Stimulated activated CD4-positive, alpha-beta T cell treated with anti-CD3 and anti-CD28 coated beads, Interleukin-1b, Interleukin-23, amount 100 ng/mL, for 4 hours (primary cell): ENCODE measurements around the gene MAST3.

Source experiments
- DNase-seq, 2 donors: peaks; one replicate each; pipeline ENCODE4 v3.0.0-alpha.2; 2020; ENCODE audit warnings: low read depth in 2 of 2

The MAST3 gene

DNA sequence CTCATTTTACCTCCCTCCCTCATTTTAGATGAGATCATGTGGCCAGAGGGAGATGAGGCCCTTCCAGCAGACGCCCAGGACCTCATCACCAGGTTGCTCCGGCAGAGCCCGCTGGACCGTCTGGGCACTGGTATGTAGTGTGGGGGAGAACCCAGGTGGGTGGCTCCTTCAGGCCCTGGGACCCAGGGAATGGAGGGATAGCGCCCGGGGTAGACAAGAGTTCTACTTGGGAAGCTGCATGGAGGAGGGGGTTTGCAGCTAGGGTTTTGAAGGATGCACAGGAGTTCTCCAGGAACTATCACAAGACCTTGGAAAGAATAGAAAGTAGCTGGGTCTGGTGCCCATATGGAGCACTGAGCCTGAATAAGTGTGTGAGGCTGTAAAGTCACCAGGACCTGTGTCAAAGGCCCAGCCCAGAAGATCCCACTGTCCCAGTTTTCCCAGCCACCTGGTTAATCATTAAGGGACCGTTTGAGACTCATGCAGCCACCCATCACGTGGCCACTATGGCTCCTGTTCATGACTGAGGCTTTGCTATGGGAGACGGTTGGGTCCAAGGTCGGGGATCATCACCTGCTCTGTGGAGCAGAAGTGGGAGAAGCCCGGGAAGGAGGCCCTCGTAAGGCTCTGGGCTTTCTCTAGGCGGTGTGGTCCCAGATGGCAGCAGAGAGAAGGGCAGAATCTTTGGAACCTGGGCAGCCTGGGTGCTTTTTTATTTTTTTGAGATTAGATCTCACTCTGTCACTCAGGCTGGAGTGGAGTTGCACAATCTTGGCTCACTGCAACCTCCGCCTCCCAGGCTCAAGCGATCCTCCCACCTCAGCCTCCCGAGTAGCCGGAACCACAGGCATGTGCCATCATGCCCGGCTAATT is 38.4 kb downstream of the MAST3 start:
- DNase-seq: no peak

- no peak for DNase-seq
Observed at GRCh38 chr19:18137242-18137641, 39.7 kb downstream of the MAST3 start.

GRCh38 chr19:18137657-18138339 is 40.2 kb downstream of the MAST3 start:
- DNase-seq: no peak

- DNase-seq: no peak
Observed at GRCh38 chr19:18140473-18140872, 42.9 kb downstream of the MAST3 start.

GRCh38 chr19:18141031-18141430 is 43.5 kb downstream of the MAST3 start:
- DNase-seq: no peak

DNA sequence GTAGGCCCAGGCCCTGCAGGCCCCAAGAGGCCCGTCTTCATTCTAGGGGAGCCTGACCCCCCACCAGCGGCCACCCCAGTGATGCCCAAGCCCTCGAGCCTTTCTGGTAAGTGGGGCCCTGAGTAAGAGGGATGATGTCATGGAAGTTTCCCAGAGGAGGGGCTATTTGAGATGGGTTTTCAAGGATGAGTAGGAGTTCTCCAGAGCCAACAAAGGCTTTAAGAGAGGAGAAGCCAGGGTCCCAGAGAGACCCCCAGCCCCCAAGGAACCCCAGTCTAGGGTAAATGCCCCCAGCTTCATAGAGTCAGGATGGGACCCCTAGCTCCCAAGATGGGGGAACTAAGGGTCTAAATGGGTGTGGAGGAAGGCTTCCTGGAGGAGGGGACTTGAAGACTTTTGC is 46.3 kb downstream of the MAST3 start:
- DNase-seq: no peak

- no peak for DNase-seq
Observed at GRCh38 chr19:18144361-18144760, 46.8 kb downstream of the MAST3 start.

DNA sequence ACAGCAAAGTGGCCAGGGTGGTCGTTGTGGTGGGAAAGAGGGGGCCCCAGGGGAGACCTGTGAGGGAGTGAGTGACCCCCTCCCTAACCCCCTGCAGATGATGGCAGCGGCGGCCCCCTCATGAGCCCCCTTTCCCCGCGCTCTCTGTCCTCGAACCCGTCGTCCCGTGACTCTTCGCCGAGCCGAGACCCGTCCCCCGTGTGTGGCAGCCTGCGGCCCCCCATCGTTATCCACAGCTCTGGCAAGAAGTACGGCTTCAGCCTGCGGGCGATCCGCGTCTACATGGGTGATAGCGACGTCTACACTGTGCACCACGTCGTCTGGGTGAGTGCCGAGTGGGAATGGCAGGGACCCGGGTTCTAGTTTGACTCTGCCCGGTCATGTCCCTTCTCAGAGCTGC is 47.3 kb downstream of the MAST3 start:
- DNase-seq: no peak

DNA sequence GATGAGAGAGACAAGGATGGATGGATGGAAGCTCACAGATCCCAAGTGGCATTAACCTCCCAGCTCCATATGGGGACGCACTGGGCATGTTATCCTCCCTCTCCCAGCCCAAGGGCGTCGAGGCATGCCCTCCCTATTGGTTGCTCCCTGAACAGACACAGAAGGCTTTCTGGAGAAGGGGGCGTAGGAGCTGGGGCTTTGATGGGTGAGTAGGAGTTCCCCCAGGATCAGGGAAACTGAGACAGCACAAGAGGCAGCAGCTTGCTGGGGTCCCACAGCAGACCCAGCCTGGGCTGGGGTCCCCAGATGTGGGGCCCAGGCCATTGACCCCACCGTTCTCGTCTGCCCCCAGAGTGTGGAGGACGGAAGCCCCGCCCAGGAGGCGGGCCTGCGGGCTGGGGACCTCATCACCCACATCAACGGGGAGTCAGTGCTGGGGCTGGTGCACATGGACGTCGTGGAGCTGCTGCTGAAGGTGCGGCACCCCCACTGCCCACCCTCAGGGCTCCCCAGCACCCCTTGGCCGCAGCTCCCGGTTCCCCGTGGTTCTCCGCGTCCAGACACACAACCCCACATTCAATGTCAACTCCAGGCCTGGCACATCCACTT is 47.9 kb downstream of the MAST3 start:
- DNase-seq: no peak

- DNase-seq: no peak
Observed at GRCh38 chr19:18147396-18147795, 49.8 kb downstream of the MAST3 start.

- no peak for DNase-seq
Observed at GRCh38 chr19:18149596-18149975, 52.0 kb downstream of the MAST3 start.

- DNase-seq: no peak
Observed at GRCh38 chr19:18150776-18151624, 53.4 kb downstream of the MAST3 start.

GRCh38 chr19:18152442-18152816 is 54.9 kb downstream of the MAST3 start:
- peak; percentile 89 to 98 for DNase-seq

DNA sequence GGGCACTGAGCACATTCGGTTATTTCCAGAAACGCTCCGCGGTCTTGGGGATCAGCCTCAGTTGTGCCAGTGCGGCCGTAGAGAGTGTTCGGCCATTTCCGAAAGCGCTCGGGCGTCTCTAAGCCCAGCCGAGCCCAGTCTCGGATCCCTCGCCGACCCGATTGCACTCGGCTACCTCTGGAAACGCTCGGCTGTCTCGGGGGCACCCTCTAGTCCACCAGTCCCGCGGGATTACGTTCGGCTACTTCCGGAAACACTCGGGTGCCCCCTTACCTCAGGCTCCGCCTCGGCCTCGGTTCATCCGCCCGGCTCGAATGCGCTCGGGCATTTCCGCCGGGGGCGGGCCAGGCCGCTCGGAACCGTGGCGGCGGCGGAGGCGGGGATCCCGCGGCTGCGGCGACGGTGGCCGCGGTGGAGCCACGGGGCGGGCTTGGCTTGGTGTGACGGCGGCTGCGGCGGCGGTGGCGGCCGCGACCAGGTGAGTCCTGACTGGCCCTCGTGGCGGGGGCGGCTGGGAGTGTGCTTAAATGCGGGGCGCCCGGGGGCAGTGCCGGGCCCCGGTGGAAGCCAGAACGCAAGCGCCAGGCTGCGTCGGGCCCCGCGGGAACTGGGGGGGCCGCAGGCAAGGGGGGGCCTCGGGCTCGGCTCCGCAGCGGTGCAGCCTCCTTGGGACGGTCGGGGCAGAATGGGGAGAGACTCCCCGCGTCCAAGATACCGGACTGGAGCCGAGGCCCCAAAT is 55.4 kb downstream of the MAST3 start, which contains the start of gene PIK3R2:
Gene PIK3R2, plus strand, starts transcription at position 347 of the 739 bp plus-strand sequence. CDS start 2,717 bp downstream, outside the sequence.
- peak; percentile 96 to 99 for DNase-seq

GRCh38 chr19:18153556-18154134 is 56.1 kb downstream of the MAST3 start:
- DNase-seq: peak in 1 of 2 donors; percentile 36

GRCh38 chr19:18155095-18156087 is 57.8 kb downstream of the MAST3 start:
- DNase-seq: no peak

DNA sequence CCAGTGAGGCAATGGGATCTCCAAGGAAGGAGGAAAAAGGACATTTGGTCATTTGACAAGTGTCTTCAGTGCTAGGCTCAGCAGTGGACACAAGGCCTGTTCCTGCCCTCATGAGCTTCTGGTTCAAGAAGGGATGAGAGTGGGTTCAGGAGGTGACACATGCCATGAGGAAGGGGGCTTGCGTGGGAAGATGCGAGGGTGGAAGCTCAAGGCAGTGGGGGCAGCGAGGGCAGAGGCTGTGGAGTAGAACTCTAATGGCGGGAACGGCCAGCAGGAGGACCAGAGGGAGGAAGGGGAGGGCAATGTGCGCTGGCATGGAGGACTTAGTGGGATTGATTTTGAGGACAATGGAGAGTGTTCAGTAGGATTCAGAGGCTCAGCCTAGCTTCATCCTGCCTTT is 58.7 kb downstream of the MAST3 start:
- no peak for DNase-seq

DNA sequence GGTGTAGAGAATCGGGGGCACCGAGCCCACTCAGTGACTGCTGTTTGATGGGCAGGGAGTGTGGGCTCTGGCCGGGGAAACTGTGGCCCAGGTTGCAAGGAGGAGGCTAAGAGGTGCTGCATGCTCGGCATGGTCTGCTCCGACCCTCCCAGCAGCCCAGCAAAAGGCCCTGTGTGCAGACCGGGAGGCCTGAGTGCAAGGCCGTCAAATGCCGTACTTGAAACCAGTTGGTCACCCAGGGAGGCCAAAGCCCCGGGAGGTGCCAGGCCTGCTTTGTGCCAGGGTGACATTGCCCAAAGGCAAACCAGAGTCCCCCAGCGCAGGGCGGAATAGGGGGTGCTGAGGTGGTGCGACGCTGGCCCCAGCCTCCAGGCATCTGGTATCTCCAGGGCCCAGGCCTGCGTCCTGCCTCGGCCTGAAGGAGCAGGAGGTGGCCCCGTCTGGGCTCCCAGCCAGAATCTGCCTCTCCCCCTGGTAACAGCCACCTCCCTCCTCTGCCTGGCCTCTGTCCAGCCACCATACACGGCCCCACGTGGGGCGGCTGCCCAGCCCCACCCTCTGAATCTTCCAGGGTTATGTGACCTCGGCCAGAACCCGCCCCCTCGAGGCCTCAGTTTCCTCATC is 59.4 kb downstream of the MAST3 start:
- no peak for DNase-seq
